Measurements from ENCODE around the gene C1QA. TPM values are rescaled to one million over a fixed set of nuclear protein-coding genes. Genes with fewer than 3 reads are reported as not detected.

The C1QA gene, protein sequence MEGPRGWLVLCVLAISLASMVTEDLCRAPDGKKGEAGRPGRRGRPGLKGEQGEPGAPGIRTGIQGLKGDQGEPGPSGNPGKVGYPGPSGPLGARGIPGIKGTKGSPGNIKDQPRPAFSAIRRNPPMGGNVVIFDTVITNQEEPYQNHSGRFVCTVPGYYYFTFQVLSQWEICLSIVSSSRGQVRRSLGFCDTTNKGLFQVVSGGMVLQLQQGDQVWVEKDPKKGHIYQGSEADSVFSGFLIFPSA
- 100 to 1,000 TPM in 2 of 5 donors, 10 to 100 TPM in 2, 1 to 10 TPM in 1; 2.9 to 127 (median 60.4) TPM for total RNA-seq
- polyA plus RNA-seq: 100 to 1,000 TPM in 1 of 3 donors, 10 to 100 TPM in 2; 62.7 to 109 (median 85.5) TPM
- long read RNA-seq, donor 1, partial matches to known transcripts: 0 of 4 reads
- long read RNA-seq, donor 1, other reads (novel, unspliced or antisense): 0 of 4 reads
- long read RNA-seq, donor 2, transcript C1QA-201 (3 exons, 1,143 nt): major isoform, 21 of 22 reads
- long read RNA-seq, donor 2, partial matches to known transcripts: 0 of 22 reads
- long read RNA-seq, donor 2, other reads (novel, unspliced or antisense): 0 of 22 reads
- long read RNA-seq, donor 3, transcript C1QA-201 (3 exons, 1,143 nt): major isoform, 7 of 9 reads
- long read RNA-seq, donor 3, partial matches to known transcripts: 0 of 9 reads
- long read RNA-seq, donor 3, other reads (novel, unspliced or antisense): 0 of 9 reads
- long read RNA-seq, donor 4, partial matches to known transcripts: 0 of 3 reads
- long read RNA-seq, donor 4, other reads (novel, unspliced or antisense): 0 of 3 reads
- long read RNA-seq, donor 5, transcript C1QA-201 (3 exons, 1,143 nt): major isoform, 11 of 30 reads
- long read RNA-seq, donor 5, partial matches to known transcripts: 18 of 30 reads
- long read RNA-seq, donor 5, other reads (novel, unspliced or antisense): 0 of 30 reads
- long read RNA-seq, donor 6: 0 reads
- long read RNA-seq, donor 7, transcript C1QA-201 (3 exons, 1,143 nt): major isoform, 7 of 22 reads
- long read RNA-seq, donor 7, partial matches to known transcripts: 11 of 22 reads
- long read RNA-seq, donor 7, other reads (novel, unspliced or antisense): 0 of 22 reads
- long read RNA-seq, donor 8, transcript C1QA-201 (3 exons, 1,143 nt): major isoform, 11 of 11 reads
- long read RNA-seq, donor 8, partial matches to known transcripts: 0 of 11 reads
- long read RNA-seq, donor 8, other reads (novel, unspliced or antisense): 0 of 11 reads
- long read RNA-seq, donor 9, transcript C1QA-201 (3 exons, 1,143 nt): major isoform, 6 of 7 reads
- long read RNA-seq, donor 9, partial matches to known transcripts: 0 of 7 reads
- long read RNA-seq, donor 9, other reads (novel, unspliced or antisense): 0 of 7 reads
- long read RNA-seq, donor 10, partial matches to known transcripts: 0 of 5 reads
- long read RNA-seq, donor 10, other reads (novel, unspliced or antisense): 0 of 5 reads

DNA sequence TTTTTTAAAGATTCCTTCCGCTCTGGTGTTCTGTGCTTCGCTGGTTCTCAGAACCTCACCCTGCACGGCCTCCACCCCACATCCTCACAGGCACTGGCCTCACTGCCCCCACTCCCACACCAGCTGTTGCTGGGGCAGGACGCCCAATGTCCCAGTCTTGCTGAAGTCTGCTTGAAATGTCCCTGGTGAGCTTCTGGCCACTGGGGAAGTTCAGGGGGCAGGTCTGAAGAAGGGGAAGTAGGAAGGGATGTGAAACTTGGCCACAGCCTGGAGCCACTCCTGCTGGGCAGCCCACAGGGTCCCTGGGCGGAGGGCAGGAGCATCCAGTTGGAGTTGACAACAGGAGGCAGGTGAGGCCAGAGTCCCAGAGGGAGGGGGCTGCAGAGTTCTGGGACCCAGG lies at the start of gene C1QA:
Gene C1QA, plus strand, starts transcription at position 276 of the 400 bp plus-strand sequence. CDS start 989 bp downstream, outside the sequence.
- H3K36me3 ChIP-seq: no peaks in the 10 kb centered on the region
- H3K27ac ChIP-seq: peak within 1 kb of the TSS in 2 of 5 donors; percentile 1 to 36
- peak within 1 kb of the TSS in 3 of 4 donors; percentile 15 to 31 (median 24) for H3K4me3 ChIP-seq
- peak in 1 of 2 donors; percentile 41 for DNase-seq
- peak in 1 of 3 donors; percentile 16 for TF ChIP-seq POLR2AphosphoS5 (IDR thresholded peaks at IDR 0.05)
- TF ChIP-seq, protein P1, sequence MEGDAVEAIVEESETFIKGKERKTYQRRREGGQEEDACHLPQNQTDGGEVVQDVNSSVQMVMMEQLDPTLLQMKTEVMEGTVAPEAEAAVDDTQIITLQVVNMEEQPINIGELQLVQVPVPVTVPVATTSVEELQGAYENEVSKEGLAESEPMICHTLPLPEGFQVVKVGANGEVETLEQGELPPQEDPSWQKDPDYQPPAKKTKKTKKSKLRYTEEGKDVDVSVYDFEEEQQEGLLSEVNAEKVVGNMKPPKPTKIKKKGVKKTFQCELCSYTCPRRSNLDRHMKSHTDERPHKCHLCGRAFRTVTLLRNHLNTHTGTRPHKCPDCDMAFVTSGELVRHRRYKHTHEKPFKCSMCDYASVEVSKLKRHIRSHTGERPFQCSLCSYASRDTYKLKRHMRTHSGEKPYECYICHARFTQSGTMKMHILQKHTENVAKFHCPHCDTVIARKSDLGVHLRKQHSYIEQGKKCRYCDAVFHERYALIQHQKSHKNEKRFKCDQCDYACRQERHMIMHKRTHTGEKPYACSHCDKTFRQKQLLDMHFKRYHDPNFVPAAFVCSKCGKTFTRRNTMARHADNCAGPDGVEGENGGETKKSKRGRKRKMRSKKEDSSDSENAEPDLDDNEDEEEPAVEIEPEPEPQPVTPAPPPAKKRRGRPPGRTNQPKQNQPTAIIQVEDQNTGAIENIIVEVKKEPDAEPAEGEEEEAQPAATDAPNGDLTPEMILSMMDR (IDR thresholded peaks at IDR 0.05): no peak
- no peaks in the 10 kb centered on the region for H3K9me3 ChIP-seq
- H3K27me3 ChIP-seq: peaks cover 0 to 56% (median 0%) of the 10 kb centered on the region in 3 donors
- intact Hi-C loops (cut with DNase I; ENCODE audit: low total_unique reads): no loop called here
- 42 to 70% (median 61%) methylated on average over 4 to 5 of the region's 5 CpGs for WGBS, 5 donors
- no peaks in the 10 kb centered on the region for H3K4me1 ChIP-seq

DNA sequence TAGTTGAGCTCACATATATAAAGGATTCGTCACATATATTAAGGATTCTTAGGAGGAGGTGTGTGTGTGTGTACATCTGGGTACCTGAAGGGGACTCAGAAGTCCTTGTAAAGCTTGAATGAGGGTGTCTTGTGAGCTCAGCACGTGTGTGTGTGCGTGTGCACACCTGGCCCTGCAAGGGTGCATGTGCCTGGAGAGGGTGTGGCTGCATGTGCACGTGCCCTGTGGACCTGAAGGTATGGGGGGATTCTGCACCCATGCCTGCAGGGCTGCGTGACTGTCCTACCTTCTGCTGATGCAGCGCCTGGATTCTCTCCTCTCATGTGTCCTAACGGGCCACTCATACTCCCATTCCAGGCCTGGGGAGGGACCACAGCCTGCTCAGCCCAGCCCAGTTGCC lies 49.2 kb upstream of the C1QA start:
- WGBS, 5 donors: 65 to 82% (median 69%) methylated on average over 7 of the region's 7 CpGs
- intact Hi-C loops (cut with DNase I; ENCODE audit: low total_unique reads): no loop called here
- peaks cover 0 to 78% (median 3%) of the 10 kb centered on the region in 3 donors for H3K27me3 ChIP-seq

DNA sequence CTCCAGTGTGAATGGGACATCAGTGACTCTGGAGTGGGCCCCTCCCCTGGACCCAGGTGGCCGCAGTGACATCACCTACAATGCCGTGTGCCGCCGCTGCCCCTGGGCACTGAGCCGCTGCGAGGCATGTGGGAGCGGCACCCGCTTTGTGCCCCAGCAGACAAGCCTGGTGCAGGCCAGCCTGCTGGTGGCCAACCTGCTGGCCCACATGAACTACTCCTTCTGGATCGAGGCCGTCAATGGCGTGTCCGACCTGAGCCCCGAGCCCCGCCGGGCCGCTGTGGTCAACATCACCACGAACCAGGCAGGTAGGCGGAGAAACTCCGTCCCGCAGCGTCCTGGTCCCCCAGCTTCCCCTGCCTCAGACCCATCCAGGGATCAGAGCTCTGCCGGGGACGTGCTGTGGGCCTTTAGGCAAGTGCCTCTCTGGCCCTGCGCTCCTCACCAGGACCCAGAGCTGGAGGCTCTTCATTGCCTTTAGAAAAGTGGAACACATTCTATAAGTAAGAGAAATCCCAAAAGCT lies 47.5 kb upstream of the C1QA start:
- 72 to 83% (median 82%) methylated on average over 9 to 24 of the region's 24 CpGs for WGBS, 5 donors
- H3K4me3 ChIP-seq: no peak overlapping the region
- H3K27me3 ChIP-seq: peaks cover 0 to 95% (median 19%) of the 10 kb centered on the region in 3 donors
- no peaks in the 10 kb centered on the region for H3K9me3 ChIP-seq
- intact Hi-C loops (cut with DNase I; ENCODE audit: low total_unique reads): no loop called here
- no peaks in the 10 kb centered on the region for H3K36me3 ChIP-seq
- H3K4me1 ChIP-seq: no peaks in the 10 kb centered on the region
- no peak overlapping the region for H3K27ac ChIP-seq
- TF ChIP-seq, protein P1 (IDR thresholded peaks at IDR 0.05): no peak
- TF ChIP-seq POLR2A (IDR thresholded peaks at IDR 0.05): no peak
- no peak for TF ChIP-seq EP300 (IDR thresholded peaks at IDR 0.05)
- no peak for TF ChIP-seq POLR2AphosphoS5 (IDR thresholded peaks at IDR 0.05)
- DNase-seq: no peak

More for the DNA sequence above, 49.2 kb upstream of the C1QA start:
- no peaks in the 10 kb centered on the region for H3K9me3 ChIP-seq
- no peak for DNase-seq
- H3K36me3 ChIP-seq: no peaks in the 10 kb centered on the region
- no peak for TF ChIP-seq POLR2AphosphoS5 (IDR thresholded peaks at IDR 0.05)
- H3K27ac ChIP-seq: no peak overlapping the region
- no peaks in the 10 kb centered on the region for H3K4me1 ChIP-seq
- H3K4me3 ChIP-seq: no peak overlapping the region

DNA sequence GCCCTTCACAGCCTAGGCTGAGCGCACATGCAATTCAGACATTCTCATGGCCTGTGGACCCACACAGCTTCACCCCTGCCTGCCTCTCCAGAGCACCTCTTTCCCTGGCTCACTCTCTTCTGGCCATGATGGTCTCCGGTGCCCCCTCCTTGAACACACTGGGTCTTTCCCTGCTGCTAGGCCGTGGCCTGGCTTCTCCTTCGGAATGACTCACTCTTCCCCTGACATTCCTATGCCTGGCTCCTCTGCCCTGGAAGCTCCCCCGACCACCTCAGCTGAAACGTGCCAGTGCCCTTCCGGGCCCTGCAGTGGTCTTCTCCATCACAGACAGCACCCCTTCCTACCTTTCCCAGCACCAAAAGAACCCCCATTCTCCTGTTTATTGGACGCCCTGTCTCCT lies 44.9 kb upstream of the C1QA start:
- 66 to 75% (median 67%) methylated on average over 8 of the region's 8 CpGs for WGBS, 5 donors
- Histone ChIP-seq H3K4me1 (no peaks in the 10 kb centered on the region), H3K27me3 (peaks cover 0 to 98% (median 30%) of the 10 kb centered on the region in 3 donors), H3K4me3 (no peak overlapping the region), H3K9me3 (no peaks in the 10 kb centered on the region), H3K27ac (no peak overlapping the region), H3K36me3 (no peaks in the 10 kb centered on the region)
- TF ChIP-seq, protein P1 (IDR thresholded peaks at IDR 0.05): no peak
- TF ChIP-seq EP300 (IDR thresholded peaks at IDR 0.05) (no peak), POLR2A (IDR thresholded peaks at IDR 0.05) (no peak), POLR2AphosphoS5 (IDR thresholded peaks at IDR 0.05) (no peak)
- intact Hi-C loops (cut with DNase I; ENCODE audit: low total_unique reads): no loop called here
- no peak for DNase-seq
